Measurements from ENCODE around the gene STOML1. TPM values are rescaled to one million over a fixed set of nuclear protein-coding genes. Genes with fewer than 3 reads are reported as not detected.

The STOML1 gene
- total RNA-seq, 2 donors from 2014 or later, result 4.4 to 5.5 TPM

GRCh38 chr15:73959801-73960200, 32.3 kb downstream of the STOML1 start:
- Mint-ChIP-seq H3K4me1 (peaks cover under 1% of the 10 kb centered on the region), H3K9me3 (no peaks in the 10 kb centered on the region), H3K27me3 (ENCODE audit: insufficient read depth) (peaks cover 3% of the 10 kb centered on the region), H3K4me3 (no peak overlapping the region), H3K36me3 (ENCODE audit: low read depth) (no peaks in the 10 kb centered on the region), H3K27ac (no peak overlapping the region)
- TF ChIP-seq CTCF (conservative IDR thresholded peaks at IDR 0.05), result no peak
- no peak overlapping the region for H3K9ac ChIP-seq (ENCODE audit: extremely low read depth, low read length, poor library complexity, severe bottlenecking)
- WGBS, 2 experiments (ENCODE audit: insufficient coverage in 1 of 2, insufficient read length in 1 of 2), result 81 to 87% methylated on average over 6 of the region's 6 CpGs
- no peak for DNase-seq
- no peak overlapping the region for H3K4me3 ChIP-seq (ENCODE audit: low read length)
- no peaks in the 10 kb centered on the region for H3K4me1 ChIP-seq (ENCODE audit: control insufficient read depth, insufficient read depth, low read length)
- H3K27me3 ChIP-seq (ENCODE audit: control insufficient read depth, insufficient read depth, low read length, poor library complexity, severe bottlenecking), result no peaks in the 10 kb centered on the region
- no peaks in the 10 kb centered on the region for H3K36me3 ChIP-seq (ENCODE audit: control insufficient read depth, insufficient read depth, low read length)
- H3K27ac ChIP-seq (ENCODE audit: low read depth, low read length), result no peak overlapping the region
- H3K9me3 ChIP-seq (ENCODE audit: control insufficient read depth, low read length), result no peaks in the 10 kb centered on the region

GRCh38 chr15:73959012-73959581, 33.0 kb downstream of the STOML1 start:
- no peak for TF ChIP-seq CTCF (conservative IDR thresholded peaks at IDR 0.05)
- H3K36me3 ChIP-seq (ENCODE audit: control insufficient read depth, insufficient read depth, low read length), result no peaks in the 10 kb centered on the region
- DNase-seq, result no peak
- 82 to 90% methylated on average over 6 to 8 of the region's 8 CpGs for WGBS, 2 experiments (ENCODE audit: insufficient coverage in 1 of 2, insufficient read length in 1 of 2)
- H3K27me3 Mint-ChIP-seq (ENCODE audit: insufficient read depth), result peaks cover 3% of the 10 kb centered on the region
- no peaks in the 10 kb centered on the region for H3K4me1 Mint-ChIP-seq
- no peak overlapping the region for H3K9ac ChIP-seq (ENCODE audit: extremely low read depth, low read length, poor library complexity, severe bottlenecking)
- H3K27ac Mint-ChIP-seq, result no peak overlapping the region
- no peak overlapping the region for H3K4me3 Mint-ChIP-seq
- H3K4me1 ChIP-seq (ENCODE audit: control insufficient read depth, insufficient read depth, low read length), result no peaks in the 10 kb centered on the region
- no peak overlapping the region for H3K4me3 ChIP-seq (ENCODE audit: low read length)
- no peaks in the 10 kb centered on the region for H3K27me3 ChIP-seq (ENCODE audit: control insufficient read depth, insufficient read depth, low read length, poor library complexity, severe bottlenecking)
- H3K36me3 Mint-ChIP-seq (ENCODE audit: low read depth), result no peaks in the 10 kb centered on the region
- H3K27ac ChIP-seq (ENCODE audit: low read depth, low read length), result no peak overlapping the region
- H3K9me3 ChIP-seq (ENCODE audit: control insufficient read depth, low read length), result no peaks in the 10 kb centered on the region
- no peaks in the 10 kb centered on the region for H3K9me3 Mint-ChIP-seq

- no peak overlapping the region for H3K27ac Mint-ChIP-seq
- 83 to 97% methylated on average over 1 to 2 of the region's 2 CpGs for WGBS, 2 experiments (ENCODE audit: insufficient coverage in 1 of 2, insufficient read length in 1 of 2)
- no peaks in the 10 kb centered on the region for H3K4me1 ChIP-seq (ENCODE audit: control insufficient read depth, insufficient read depth, low read length)
- H3K4me3 ChIP-seq (ENCODE audit: low read length), result no peak overlapping the region
- DNase-seq, result no peak
- no peaks in the 10 kb centered on the region for H3K27me3 ChIP-seq (ENCODE audit: control insufficient read depth, insufficient read depth, low read length, poor library complexity, severe bottlenecking)
- no peaks in the 10 kb centered on the region for H3K36me3 ChIP-seq (ENCODE audit: control insufficient read depth, insufficient read depth, low read length)
- H3K9ac ChIP-seq (ENCODE audit: extremely low read depth, low read length, poor library complexity, severe bottlenecking), result no peak overlapping the region
- no peak overlapping the region for H3K4me3 Mint-ChIP-seq
- peaks cover 3% of the 10 kb centered on the region for H3K27me3 Mint-ChIP-seq (ENCODE audit: insufficient read depth)
- no peaks in the 10 kb centered on the region for H3K9me3 Mint-ChIP-seq
- no peaks in the 10 kb centered on the region for H3K9me3 ChIP-seq (ENCODE audit: control insufficient read depth, low read length)
- TF ChIP-seq CTCF (conservative IDR thresholded peaks at IDR 0.05), result no peak
- no peak overlapping the region for H3K27ac ChIP-seq (ENCODE audit: low read depth, low read length)
- no peaks in the 10 kb centered on the region for H3K36me3 Mint-ChIP-seq (ENCODE audit: low read depth)
- no peaks in the 10 kb centered on the region for H3K4me1 Mint-ChIP-seq
These were observed 34.3 kb downstream of the STOML1 start for GRCh38 chr15:73957785-73958184.

All from endodermal cell (in vitro differentiated cells).